AG10803 (cell line): Measurements from ENCODE around the gene CES1.
"Not testable (repeated sequence)": the region's sequence is repeated elsewhere in the genome, so short reads cannot be mapped to it uniquely, and the experiment has no call there.

ENCODE experiments used
- DNase-seq: peaks from one replicate; pipeline ENCODE4 v3.0.0; 2010; ENCODE audit warnings: low read depth
- H3K4me3 ChIP-seq: 2 replicates; pipeline ENCODE4 v1.5.1; 2011; ENCODE audit warnings: mild to moderate bottlenecking, low read length, control low read depth
- CTCF ChIP-seq: conservative IDR thresholded peaks from 2 replicates; pipeline ENCODE4 v1.5.1; 2011; ENCODE audit warnings: mild to moderate bottlenecking, low read length, control low read depth, inconsistent platforms

CES1 gene

GRCh38 chr16:55834049-55834448, 1.2 kb upstream of the CES1 start:
- TF ChIP-seq CTCF: no peak
- H3K4me3 ChIP-seq: no peak overlapping the region
- DNase-seq: no peak

GRCh38 chr16:55832425-55832772, 497 bp downstream of the CES1 start:
- no peak overlapping the region; the same call in 1 of the 2 replicates for H3K4me3 ChIP-seq
- DNase-seq: no peak

GRCh38 chr16:55830658-55831294, 2.1 kb downstream of the CES1 start:
- DNase-seq: no peak
- no peak for TF ChIP-seq CTCF
- no peak overlapping the region for H3K4me3 ChIP-seq

More at GRCh38 chr16:55832425-55832772, 497 bp downstream of the CES1 start:
- TF ChIP-seq CTCF: no peak

- not testable (repeated sequence) for H3K4me3 ChIP-seq, DNase-seq
These were observed 3.7 kb downstream of the CES1 start for GRCh38 chr16:55829232-55829631.

- no peak for TF ChIP-seq CTCF
- no peak overlapping the region for H3K4me3 ChIP-seq
- no peak for DNase-seq
These were observed 4.2 kb downstream of the CES1 start for GRCh38 chr16:55828680-55829079.

- no peak for TF ChIP-seq CTCF
- no peak overlapping the region for H3K4me3 ChIP-seq
- DNase-seq: no peak
These were observed 7.7 kb downstream of the CES1 start for GRCh38 chr16:55825115-55825728.

DNA sequence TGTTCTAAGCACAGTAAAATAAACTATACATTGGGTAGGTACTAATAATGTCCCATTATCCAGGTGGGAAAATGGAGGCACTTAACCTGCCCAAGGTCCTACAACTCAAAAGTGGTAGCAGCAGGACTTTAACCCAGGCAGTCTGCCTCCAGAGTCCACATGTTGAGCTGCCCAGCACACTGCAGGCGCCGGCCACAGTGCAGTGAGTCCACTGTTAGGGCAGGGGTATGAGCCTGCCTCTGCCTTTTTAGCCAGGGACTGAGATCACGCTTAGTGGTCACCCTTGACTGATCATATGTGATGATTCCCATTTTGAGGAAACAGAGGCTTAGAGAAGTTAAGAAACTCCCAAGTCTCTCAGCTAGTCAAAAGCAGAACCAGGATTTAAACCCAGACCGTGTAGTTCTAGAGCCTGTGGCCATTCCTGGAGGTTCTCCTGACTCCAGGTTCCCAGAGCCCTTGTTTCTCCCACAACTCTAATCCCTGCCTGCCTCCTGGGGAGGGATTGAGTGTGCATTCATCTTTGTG, 8.4 kb downstream of the CES1 start:
- TF ChIP-seq CTCF: no peak
- no peak for DNase-seq
- H3K4me3 ChIP-seq: no peak overlapping the region
